ENCODE data around the gene MICU2. TPM values are rescaled to one million over a fixed set of nuclear protein-coding genes. Genes with fewer than 3 reads are reported as not detected.

Gene MICU2
- total and polyA plus RNA-seq, 2 of the 4 experiments (the other 2 are of a cell fraction): 14.9 to 25.0 TPM

- BruUV-seq (replicated peaks): no TSS peak
- Histone ChIP-seq H3K23ac (ENCODE audit: low read depth, low read length) (no peak overlapping the region), H3K4ac (ENCODE audit: low read depth, low read length) (no peak overlapping the region), H3K56ac (ENCODE audit: extremely low read depth, insufficient read depth, low read length) (no peak overlapping the region), H2BK15ac (ENCODE audit: low read depth, low read length) (no peak overlapping the region), H3K27ac (ENCODE audit: insufficient read depth, low read length) (no peak overlapping the region), H4K8ac (ENCODE audit: low read depth in 2 of 2, low read length in 2 of 2) (no peak overlapping the region), H3K4me1 (ENCODE audit: control insufficient read depth, insufficient read depth, low read length) (no peaks in the 10 kb centered on the region; the same call in 1 of the 2 replicates), H3K36me3 (ENCODE audit: control insufficient read depth, insufficient read depth, low read length) (peaks cover 6% of the 10 kb centered on the region; the same call in 1 of the 2 replicates), H3K4me3 (ENCODE audit: insufficient read depth, low read depth, low read length) (no peak overlapping the region), H4K5ac (ENCODE audit: low read depth, low read length) (no peak overlapping the region), H2BK5ac (ENCODE audit: low read depth, low read length, poor library complexity, severe bottlenecking) (no peak overlapping the region), H2BK20ac (ENCODE audit: low read depth, low read length) (no peak overlapping the region), H3K79me1 (ENCODE audit: low read depth in 1 of 2, low read length in 2 of 2) (0 out of 4 replicates have a peak, but pooled peaks cover 4 to 6% of the 10 kb centered on the region in 2 experiments), H3K9ac (ENCODE audit: low read depth, low read length) (no peak overlapping the region), H3K18ac (ENCODE audit: low read depth, low read length) (no peak overlapping the region), H2AFZ (replicated peaks; ENCODE audit: low read length, poor library complexity) (no peak overlapping the region), H3K9me1 (ENCODE audit: insufficient read depth, low read length) (peaks cover 3% of the 10 kb centered on the region; the same call in 1 of the 2 replicates), H3K4me2 (ENCODE audit: low read depth, low read length) (no peak overlapping the region), H2AK9ac (replicated peaks; ENCODE audit: low read depth, low read length, poor library complexity) (no peak overlapping the region), H4K91ac (ENCODE audit: insufficient read depth, low read depth, low read length) (no peak overlapping the region), H3K14ac (replicated peaks; ENCODE audit: low read depth, low read length) (no peak overlapping the region), H2BK120ac (ENCODE audit: low read depth, low read length) (no peak overlapping the region), H2AK5ac (ENCODE audit: low read depth, low read length) (no peak overlapping the region), H3K9me3 (ENCODE audit: control insufficient read depth, insufficient read depth, low read length) (no peaks in the 10 kb centered on the region), H4K20me1 (ENCODE audit: insufficient read depth, low read length) (no peaks in the 10 kb centered on the region), H3K27me3 (ENCODE audit: control insufficient read depth, insufficient read depth, low read length) (no peaks in the 10 kb centered on the region)
- WGBS, 2 experiments (ENCODE audit: extremely low coverage in 2 of 2, insufficient read length in 1 of 2): no CpG with 5 or more reads among the region's 8 CpGs
- dilution Hi-C loops (cut with HindIII; ENCODE audit: low sequenced_read_pairs, unreplicated experiment) (no loop called here), intact Hi-C loops (cut with micrococcal nuclease) (no loop called here), in situ Hi-C loops (cut with MboI; ENCODE audit: low sequenced_read_pairs) (no loop called here)
- DNase-seq (no peak), ATAC-seq (ENCODE audit: low read depth) (0 out of 2 replicates have a peak, but pooled peaks have one; percentile 11)
- CTCF ChIA-PET: interaction anchor here (0.6 kb wide), 1 partner anchor 9 kb away, joined by 3 read pairs; no protein-coding TSS in a partner anchor
- TF ChIP-seq, protein P1, sequence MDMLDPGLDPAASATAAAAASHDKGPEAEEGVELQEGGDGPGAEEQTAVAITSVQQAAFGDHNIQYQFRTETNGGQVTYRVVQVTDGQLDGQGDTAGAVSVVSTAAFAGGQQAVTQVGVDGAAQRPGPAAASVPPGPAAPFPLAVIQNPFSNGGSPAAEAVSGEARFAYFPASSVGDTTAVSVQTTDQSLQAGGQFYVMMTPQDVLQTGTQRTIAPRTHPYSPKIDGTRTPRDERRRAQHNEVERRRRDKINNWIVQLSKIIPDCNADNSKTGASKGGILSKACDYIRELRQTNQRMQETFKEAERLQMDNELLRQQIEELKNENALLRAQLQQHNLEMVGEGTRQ (IDR thresholded peaks at IDR 0.05; ENCODE audit: low read depth, low read length): no peak
- TF ChIP-seq FOS (IDR thresholded peaks at IDR 0.05; ENCODE audit: low read depth, low read length): no peak
- no peak for TF ChIP-seq NFE2L2 (IDR thresholded peaks at IDR 0.05; ENCODE audit: low read depth, low read length)
- POLR2A ChIA-PET (ENCODE audit: unreplicated experiment): no interaction called here
These were observed 85.3 kb downstream of the MICU2 start for GRCh38 chr13:21518617-21519144.

Data from IMR-90 (cell line).